ENCODE results near the gene PILRB. TPM values are rescaled to one million over a fixed set of nuclear protein-coding genes. Genes with fewer than 3 reads are reported as not detected.

The PILRB gene
- total RNA-seq, 1 experiment from 2014 or later = 50.1 TPM

GRCh38 chr7:100346921-100347320 lies 11.0 kb upstream of the PILRB start:
- no peak overlapping the region for H3K4ac ChIP-seq (ENCODE audit: low read depth, low read length)
- Mint-ChIP-seq H3K36me3 (ENCODE audit: insufficient read depth in 1 of 3, low read depth in 3 of 3) (peaks cover 51 to 80% (median 76%) of the 10 kb centered on the region in 3 experiments), H3K27me3 (ENCODE audit: low read depth) (no peaks in the 10 kb centered on the region), H3K9me3 (no peaks in the 10 kb centered on the region), H3K4me3 (no peak overlapping the region), H3K4me1 (peaks cover 3 to 5% of the 10 kb centered on the region in 2 experiments; a peak in 2 of 4 replicates), H3K27ac (no peak overlapping the region)
- H3K79me1 ChIP-seq (ENCODE audit: insufficient read depth, low read depth, low read length, poor library complexity, severe bottlenecking) = no peaks in the 10 kb centered on the region
- TF ChIP-seq, protein P1, sequence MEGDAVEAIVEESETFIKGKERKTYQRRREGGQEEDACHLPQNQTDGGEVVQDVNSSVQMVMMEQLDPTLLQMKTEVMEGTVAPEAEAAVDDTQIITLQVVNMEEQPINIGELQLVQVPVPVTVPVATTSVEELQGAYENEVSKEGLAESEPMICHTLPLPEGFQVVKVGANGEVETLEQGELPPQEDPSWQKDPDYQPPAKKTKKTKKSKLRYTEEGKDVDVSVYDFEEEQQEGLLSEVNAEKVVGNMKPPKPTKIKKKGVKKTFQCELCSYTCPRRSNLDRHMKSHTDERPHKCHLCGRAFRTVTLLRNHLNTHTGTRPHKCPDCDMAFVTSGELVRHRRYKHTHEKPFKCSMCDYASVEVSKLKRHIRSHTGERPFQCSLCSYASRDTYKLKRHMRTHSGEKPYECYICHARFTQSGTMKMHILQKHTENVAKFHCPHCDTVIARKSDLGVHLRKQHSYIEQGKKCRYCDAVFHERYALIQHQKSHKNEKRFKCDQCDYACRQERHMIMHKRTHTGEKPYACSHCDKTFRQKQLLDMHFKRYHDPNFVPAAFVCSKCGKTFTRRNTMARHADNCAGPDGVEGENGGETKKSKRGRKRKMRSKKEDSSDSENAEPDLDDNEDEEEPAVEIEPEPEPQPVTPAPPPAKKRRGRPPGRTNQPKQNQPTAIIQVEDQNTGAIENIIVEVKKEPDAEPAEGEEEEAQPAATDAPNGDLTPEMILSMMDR (conservative IDR thresholded peaks at IDR 0.05) = no peak
- no peak overlapping the region for H2BK15ac ChIP-seq (ENCODE audit: low read depth, low read length)
- no peak overlapping the region for H3K27ac ChIP-seq (ENCODE audit: insufficient read length, low read depth, low read length)
- H4K91ac ChIP-seq (ENCODE audit: insufficient read length, low read depth, low read length) = no peak overlapping the region
- H4K20me1 ChIP-seq (ENCODE audit: control insufficient read depth, insufficient read depth, insufficient read length) = no peaks in the 10 kb centered on the region
- H3K9ac ChIP-seq (ENCODE audit: extremely low read depth, insufficient read length, low read length) = no peak overlapping the region
- no peaks in the 10 kb centered on the region for H3K23me2 ChIP-seq (ENCODE audit: insufficient read length, low read depth, low read length, poor library complexity, severe bottlenecking)
- H2BK20ac ChIP-seq (ENCODE audit: low read depth, low read length, poor library complexity, severe bottlenecking) = no peak overlapping the region
- H2BK5ac ChIP-seq (ENCODE audit: insufficient read length, low read length) = no peak overlapping the region
- H2AFZ ChIP-seq (ENCODE audit: low read length) = no peak overlapping the region
- no peaks in the 10 kb centered on the region for H3K27me3 ChIP-seq (ENCODE audit: insufficient read depth, low read length)
- H3K4me2 ChIP-seq (ENCODE audit: insufficient read depth, insufficient read length, low read length) = no peak overlapping the region
- no peak overlapping the region for H3T11ph ChIP-seq (ENCODE audit: low read length)
- H2AK5ac ChIP-seq (ENCODE audit: insufficient read length, low read length) = no peak overlapping the region
- no peak overlapping the region for H3K56ac ChIP-seq (ENCODE audit: insufficient read length, low read depth, low read length)
- DNase-seq = no peak
- no peak overlapping the region for H2BK12ac ChIP-seq (ENCODE audit: insufficient read length, low read depth, low read length)
- no peak overlapping the region for H3K23ac ChIP-seq (ENCODE audit: insufficient read length, low read depth, low read length)
- H3K79me2 ChIP-seq (ENCODE audit: insufficient read depth, low read length) = no peaks in the 10 kb centered on the region
- no peak overlapping the region for H4K5ac ChIP-seq (ENCODE audit: insufficient read length, low read depth, low read length)
- H3K14ac ChIP-seq (ENCODE audit: insufficient read depth, low read length) = no peak overlapping the region
- no peak overlapping the region for H4K8ac ChIP-seq (replicated peaks; ENCODE audit: insufficient read length, low read depth, low read length)
- no peak overlapping the region for H3K18ac ChIP-seq (ENCODE audit: insufficient read length, low read depth, low read length)
- H2BK120ac ChIP-seq (ENCODE audit: low read depth, low read length, poor library complexity, severe bottlenecking) = no peak overlapping the region
- no peaks in the 10 kb centered on the region for H3K9me3 ChIP-seq (ENCODE audit: control insufficient read depth, low read depth, low read length)
- no peaks in the 10 kb centered on the region for H3K4me1 ChIP-seq (ENCODE audit: insufficient read depth, low read length)

Data from H9 (cell line).